ENCODE measurements around the gene WDPCP.

DNA sequence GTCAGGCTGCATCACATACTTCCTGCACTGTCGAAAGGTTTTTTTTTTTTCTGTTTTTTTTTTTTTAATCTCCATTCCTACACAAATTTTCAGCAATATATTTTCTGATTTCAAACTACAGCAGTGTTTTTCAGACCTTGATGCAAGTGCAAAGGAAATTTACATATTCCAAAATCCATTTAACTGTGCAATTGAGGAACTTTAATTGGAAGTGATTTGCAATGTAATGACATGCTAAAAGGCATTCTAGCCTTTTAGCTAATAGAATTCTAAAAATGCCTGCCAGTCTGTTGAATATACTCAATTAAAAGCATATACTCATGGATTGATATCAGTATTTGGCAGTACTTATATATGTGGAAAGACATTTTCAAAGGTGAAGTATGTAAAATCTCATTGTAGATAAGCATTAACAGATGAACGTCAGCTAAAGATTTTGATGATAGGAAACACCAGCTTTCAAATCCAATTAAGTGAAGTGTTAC lies 327.1 kb downstream of the WDPCP start:
- TF ChIP-seq, protein P1, sequence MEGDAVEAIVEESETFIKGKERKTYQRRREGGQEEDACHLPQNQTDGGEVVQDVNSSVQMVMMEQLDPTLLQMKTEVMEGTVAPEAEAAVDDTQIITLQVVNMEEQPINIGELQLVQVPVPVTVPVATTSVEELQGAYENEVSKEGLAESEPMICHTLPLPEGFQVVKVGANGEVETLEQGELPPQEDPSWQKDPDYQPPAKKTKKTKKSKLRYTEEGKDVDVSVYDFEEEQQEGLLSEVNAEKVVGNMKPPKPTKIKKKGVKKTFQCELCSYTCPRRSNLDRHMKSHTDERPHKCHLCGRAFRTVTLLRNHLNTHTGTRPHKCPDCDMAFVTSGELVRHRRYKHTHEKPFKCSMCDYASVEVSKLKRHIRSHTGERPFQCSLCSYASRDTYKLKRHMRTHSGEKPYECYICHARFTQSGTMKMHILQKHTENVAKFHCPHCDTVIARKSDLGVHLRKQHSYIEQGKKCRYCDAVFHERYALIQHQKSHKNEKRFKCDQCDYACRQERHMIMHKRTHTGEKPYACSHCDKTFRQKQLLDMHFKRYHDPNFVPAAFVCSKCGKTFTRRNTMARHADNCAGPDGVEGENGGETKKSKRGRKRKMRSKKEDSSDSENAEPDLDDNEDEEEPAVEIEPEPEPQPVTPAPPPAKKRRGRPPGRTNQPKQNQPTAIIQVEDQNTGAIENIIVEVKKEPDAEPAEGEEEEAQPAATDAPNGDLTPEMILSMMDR (IDR thresholded peaks at IDR 0.05), result no peak
- no peak for TF ChIP-seq POLR2A (IDR thresholded peaks at IDR 0.05)
